Measurements from ENCODE around the gene CYSLTR2.

DNA sequence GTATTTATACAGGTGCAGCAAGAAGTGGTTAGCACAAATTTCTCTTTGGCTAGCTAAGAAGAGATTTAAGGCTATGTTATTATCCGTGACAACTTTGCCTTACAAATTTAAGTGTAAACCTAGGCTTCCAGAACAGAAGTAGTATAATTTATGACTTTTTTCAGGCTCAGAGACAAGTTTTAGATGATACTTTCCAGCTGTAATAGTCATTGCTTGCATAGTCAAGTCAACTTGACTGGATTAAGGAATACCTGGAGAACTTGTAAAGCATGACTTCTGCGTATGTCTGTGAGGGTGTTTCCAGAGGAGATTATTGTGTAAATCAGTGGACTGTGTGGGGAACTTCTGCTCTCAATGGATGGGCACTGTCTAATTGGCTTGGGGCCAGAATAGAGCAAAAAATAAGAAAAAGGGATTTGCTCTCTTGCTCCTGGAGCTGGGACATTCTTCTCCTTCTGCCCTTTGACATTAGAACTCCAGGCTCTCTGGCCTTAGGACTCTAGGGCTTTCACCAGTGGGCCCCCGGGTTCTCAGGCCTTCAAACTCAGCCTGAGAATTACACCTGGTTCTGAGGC is 33.0 kb downstream of the CYSLTR2 start:
- TF ChIP-seq ISL1 (CRISPR knock-in tag; IDR thresholded peaks at IDR 0.05) (no peak), ZNF8 (CRISPR knock-in tag; IDR thresholded peaks at IDR 0.05) (no peak), OSR1 (CRISPR knock-in tag; IDR thresholded peaks at IDR 0.05) (no peak), TOX (CRISPR knock-in tag; IDR thresholded peaks at IDR 0.05; ENCODE audit: borderline replicate concordance) (no peak)
- TF ChIP-seq, protein P1, sequence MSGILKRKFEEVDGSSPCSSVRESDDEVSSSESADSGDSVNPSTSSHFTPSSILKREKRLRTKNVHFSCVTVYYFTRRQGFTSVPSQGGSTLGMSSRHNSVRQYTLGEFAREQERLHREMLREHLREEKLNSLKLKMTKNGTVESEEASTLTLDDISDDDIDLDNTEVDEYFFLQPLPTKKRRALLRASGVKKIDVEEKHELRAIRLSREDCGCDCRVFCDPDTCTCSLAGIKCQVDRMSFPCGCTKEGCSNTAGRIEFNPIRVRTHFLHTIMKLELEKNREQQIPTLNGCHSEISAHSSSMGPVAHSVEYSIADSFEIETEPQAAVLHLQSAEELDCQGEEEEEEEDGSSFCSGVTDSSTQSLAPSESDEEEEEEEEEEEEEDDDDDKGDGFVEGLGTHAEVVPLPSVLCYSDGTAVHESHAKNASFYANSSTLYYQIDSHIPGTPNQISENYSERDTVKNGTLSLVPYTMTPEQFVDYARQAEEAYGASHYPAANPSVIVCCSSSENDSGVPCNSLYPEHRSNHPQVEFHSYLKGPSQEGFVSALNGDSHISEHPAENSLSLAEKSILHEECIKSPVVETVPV (CRISPR knock-in tag; IDR thresholded peaks at IDR 0.05): no peak
